Fibroblast of mammary gland (primary cell): ENCODE measurements around the gene PLCG2.
A peak's percentile ranks its signal among the peaks of the same experiment; 100 is the strongest.

Experiments used
- DNase-seq: peaks from one replicate; pipeline ENCODE4 v3.0.0-alpha.2; 2010; ENCODE audit warnings: low read depth
- H3K4me3 ChIP-seq: 2 replicates; pipeline ENCODE4 v1.5.1; 2011; ENCODE audit warnings: low read depth, mild to moderate bottlenecking, low read length, moderate library complexity; ENCODE audit not compliant: control insufficient read depth
- CTCF ChIP-seq: conservative IDR thresholded peaks from 2 replicates; pipeline ENCODE4 v1.5.1; 2011; ENCODE audit warnings: low read depth, low read length, inconsistent platforms; ENCODE audit not compliant: control insufficient read depth, insufficient read depth

PLCG2 gene

DNA sequence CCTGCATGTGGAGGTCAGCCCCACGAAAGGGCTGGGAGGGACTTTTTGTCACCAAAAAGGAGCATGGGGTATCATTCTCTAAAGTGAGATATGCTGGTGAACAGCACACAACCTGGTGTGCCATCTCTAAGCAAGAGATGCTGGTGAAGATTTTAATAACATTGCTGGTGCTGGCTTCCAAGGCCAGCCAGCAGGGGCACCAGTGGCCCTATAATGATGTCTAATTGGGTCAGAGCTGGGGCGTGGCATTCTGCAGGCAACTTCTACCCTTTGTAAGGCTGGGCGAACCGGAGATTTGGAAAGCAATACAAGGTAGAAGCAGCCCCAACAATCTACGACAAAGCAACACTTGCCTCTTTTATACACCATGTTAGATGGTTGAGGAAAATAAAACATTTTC lies 215.4 kb downstream of the PLCG2 start:
- no peak overlapping the region for H3K4me3 ChIP-seq
- TF ChIP-seq CTCF: no peak
- DNase-seq: no peak

DNA sequence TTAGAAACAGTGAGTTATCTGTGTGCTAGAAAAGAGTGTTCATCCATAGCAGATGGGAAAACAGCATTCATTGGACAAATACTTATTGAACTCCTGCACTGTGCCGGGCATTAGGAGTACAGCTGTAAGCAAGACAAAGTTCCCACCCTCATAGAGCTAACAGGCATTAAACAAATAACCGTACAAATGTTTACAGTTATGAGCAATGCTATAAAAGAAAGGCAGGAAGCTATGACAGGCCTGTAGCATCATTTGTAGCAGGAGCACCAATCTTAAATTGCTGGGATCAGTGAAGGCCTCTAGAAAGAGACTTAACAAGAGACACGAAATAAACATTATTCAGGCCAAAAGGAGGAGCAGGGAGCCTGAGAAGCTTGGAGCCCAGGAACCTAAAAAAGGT lies 216.6 kb downstream of the PLCG2 start:
- no peak for TF ChIP-seq CTCF
- no peak for DNase-seq
- no peak overlapping the region for H3K4me3 ChIP-seq

DNA sequence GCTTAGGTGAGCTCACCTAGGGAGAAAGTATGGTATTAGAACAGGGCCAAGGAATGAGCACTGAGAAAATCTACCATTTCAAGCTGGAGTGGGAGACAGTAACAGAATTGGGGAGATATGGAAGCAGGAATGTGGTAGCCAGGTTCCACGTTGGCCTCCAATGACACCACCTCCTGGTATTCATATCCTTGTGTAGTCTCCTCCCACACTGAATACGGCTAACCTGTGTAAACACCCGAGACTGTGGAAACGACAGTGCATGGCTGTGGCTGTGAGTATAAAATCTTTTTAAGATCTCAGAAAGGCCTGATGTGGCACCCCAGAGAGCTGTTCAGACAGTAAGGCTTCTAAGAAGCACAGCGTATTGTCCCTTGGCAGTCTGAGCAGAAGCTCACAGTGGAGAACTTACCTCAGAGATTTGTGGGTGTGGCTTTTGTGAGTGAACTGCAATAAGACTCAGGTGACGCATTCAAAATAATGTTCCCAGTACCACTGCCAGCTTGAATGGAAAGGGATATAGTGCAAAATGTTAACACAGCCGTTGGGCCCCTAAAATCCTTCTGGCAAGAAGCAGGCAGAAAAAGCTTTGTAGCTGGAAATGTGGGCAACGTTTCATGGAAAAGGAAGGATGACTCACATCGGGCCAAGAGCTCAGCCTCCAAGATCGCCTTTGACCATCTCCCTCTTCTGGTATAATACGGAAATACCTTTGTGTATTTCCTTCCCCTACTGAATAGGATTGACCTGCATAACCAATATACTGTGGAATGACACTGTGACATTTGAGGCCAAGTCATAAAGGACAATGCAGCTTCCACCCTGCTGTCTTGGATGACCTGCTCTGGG lies 217.8 kb downstream of the PLCG2 start:
- no peak overlapping the region for H3K4me3 ChIP-seq
- peak; percentile 25 for TF ChIP-seq CTCF
- DNase-seq: peak; percentile 52

DNA sequence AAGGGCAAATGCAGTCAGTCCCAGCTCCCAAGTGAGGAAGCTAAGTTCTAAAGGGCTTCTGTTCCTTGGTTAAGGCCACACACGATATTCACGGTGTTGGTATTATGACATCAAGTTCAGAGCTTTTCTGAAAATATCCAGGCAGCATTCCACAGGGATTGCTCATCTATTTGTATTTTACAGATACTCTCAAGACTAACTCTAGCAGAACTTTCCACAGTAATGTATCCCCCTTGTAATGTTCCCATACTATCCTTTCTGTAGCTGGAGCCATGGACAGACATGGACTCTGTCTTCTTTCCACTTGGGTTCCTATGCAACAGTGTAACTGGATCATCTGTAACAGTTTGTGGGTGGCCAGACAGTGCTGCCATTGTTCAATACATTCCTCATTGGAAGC lies 218.6 kb downstream of the PLCG2 start:
- DNase-seq: peak; percentile 57
- no peak for TF ChIP-seq CTCF
- no peak overlapping the region for H3K4me3 ChIP-seq

- no peak for TF ChIP-seq CTCF
- H3K4me3 ChIP-seq: no peak overlapping the region
- no peak for DNase-seq
These were observed 223.7 kb downstream of the PLCG2 start for GRCh38 chr16:82002831-82003230.

DNA sequence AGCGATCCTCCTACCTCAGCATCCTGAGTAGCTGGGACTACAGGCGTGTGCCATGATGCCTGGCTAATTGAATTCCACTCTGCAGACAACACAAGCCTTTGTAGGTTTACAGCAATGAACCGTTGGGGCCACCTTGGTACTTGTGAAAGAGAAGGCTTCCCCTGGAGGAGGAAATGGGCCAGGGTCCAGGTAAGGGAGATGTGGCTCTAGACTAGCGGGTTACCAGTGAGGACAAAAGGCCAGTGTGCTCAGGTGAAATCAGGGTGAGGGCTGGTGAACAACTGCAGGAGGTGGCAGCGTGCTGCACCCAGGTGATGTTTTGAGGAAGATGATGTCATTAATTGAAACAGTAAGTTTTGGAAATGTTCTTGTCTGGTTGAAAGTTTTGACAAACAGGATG lies 225.5 kb downstream of the PLCG2 start:
- TF ChIP-seq CTCF: no peak
- DNase-seq: no peak
- no peak overlapping the region for H3K4me3 ChIP-seq
